ENCODE data around the gene KRT17. TPM values are rescaled to one million over a fixed set of nuclear protein-coding genes. Genes with fewer than 3 reads are reported as not detected.
A peak's percentile ranks its signal among the peaks of the same experiment; 100 is the strongest.
"Not testable (repeated sequence)": the region's sequence is repeated elsewhere in the genome, so short reads cannot be mapped to it uniquely, and the experiment has no call there.

The KRT17 gene
- total and polyA plus RNA-seq, 4 donors, result 0.66 to 1.5 (median 0.69) TPM; not detected in 1

DNA sequence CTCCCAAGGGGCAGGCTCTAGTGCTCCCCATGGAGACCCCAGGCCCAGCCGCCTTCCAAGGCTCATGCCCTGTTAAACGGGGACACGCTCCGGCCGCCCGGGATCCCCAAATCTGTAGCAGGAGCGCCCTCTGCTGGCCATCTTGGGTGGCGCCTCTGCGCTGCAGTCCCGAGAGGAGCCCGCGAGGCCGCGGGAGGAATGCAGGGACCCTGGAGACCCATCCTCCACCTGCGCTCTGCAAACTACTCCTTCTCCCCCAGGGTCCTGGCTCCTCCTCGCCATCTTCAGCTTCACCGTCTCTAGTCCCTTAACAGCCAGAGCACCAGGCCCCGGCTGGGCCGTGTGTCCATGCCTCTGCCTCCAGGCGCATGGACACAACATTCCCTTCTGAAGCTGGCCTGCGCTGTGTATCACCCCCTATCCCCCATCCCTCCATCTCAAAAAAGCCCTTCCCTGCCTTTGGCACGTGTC lies 23.6 kb upstream of the KRT17 start:
- Histone ChIP-seq H3K36me3 (ENCODE audit: control insufficient read depth, insufficient read depth, low read length) (no peaks in the 10 kb centered on the region), H3K4me1 (ENCODE audit: control insufficient read depth, insufficient read depth, low read length) (peaks cover 21% of the 10 kb centered on the region), H3K27ac (ENCODE audit: low read depth, low read length) (no peak overlapping the region), H3K9me3 (ENCODE audit: control insufficient read depth, insufficient read depth, low read length) (no peaks in the 10 kb centered on the region), H3K4me3 (ENCODE audit: low read depth, low read length) (peak overlapping the region; percentile 36), H3K27me3 (ENCODE audit: control insufficient read depth, insufficient read depth, low read length) (no peaks in the 10 kb centered on the region)
- peak; percentile 45 to 92 (median 70) for DNase-seq (ENCODE audit: low read depth in 4 of 6, low spot score in 6 of 6)
- 1% methylated on average over 22 of the region's 22 CpGs for whole genome bisulfite sequencing (ENCODE audit: insufficient coverage)

DNA sequence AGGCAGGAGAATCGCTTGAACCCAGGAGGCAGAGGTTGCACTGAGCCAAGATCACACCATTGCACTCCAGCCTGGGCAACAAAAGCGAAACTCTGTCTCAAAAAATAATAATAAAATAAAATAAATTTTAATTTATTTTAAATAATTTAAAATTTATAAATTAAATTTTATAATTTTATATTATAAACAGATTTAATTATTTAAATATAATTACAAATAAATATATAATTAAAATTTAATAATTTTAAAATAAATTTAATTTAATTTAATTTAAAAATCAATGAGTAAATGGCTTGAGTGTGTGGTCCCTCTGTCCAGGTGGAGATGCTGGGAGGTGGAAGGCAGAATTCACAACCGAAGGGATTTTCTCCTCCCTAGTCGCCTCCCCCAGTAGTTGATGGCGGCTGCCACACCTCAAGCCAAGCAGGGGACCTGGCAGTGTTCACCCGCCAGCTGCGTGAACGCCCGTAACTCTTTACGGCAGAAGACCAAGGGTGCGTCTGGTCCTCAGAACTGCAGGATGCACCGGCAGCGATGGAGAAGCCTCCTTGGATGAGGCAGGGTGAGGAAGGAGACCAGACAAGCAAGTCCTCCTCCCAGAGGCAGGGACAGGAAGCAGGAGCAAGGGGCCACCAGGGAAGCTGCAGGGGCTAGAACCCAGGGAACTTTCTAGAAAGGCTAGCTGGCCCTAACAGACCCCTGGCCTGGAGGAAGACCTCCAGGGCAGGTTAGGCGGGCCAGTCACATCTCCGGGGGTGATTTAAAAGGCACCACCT lies 22.9 kb upstream of the KRT17 start:
- Histone ChIP-seq H3K36me3 (ENCODE audit: control insufficient read depth, insufficient read depth, low read length) (no peaks in the 10 kb centered on the region), H3K4me3 (ENCODE audit: low read depth, low read length) (no peak overlapping the region), H3K4me1 (ENCODE audit: control insufficient read depth, insufficient read depth, low read length) (peaks cover 21% of the 10 kb centered on the region), H3K27me3 (ENCODE audit: control insufficient read depth, insufficient read depth, low read length) (no peaks in the 10 kb centered on the region), H3K27ac (ENCODE audit: low read depth, low read length) (no peak overlapping the region), H3K9me3 (ENCODE audit: control insufficient read depth, insufficient read depth, low read length) (no peaks in the 10 kb centered on the region)
- WGBS (ENCODE audit: insufficient coverage), result 64% methylated on average over 6 of the region's 15 CpGs
- DNase-seq (ENCODE audit: low read depth in 4 of 6, low spot score in 6 of 6), result no peak

DNA sequence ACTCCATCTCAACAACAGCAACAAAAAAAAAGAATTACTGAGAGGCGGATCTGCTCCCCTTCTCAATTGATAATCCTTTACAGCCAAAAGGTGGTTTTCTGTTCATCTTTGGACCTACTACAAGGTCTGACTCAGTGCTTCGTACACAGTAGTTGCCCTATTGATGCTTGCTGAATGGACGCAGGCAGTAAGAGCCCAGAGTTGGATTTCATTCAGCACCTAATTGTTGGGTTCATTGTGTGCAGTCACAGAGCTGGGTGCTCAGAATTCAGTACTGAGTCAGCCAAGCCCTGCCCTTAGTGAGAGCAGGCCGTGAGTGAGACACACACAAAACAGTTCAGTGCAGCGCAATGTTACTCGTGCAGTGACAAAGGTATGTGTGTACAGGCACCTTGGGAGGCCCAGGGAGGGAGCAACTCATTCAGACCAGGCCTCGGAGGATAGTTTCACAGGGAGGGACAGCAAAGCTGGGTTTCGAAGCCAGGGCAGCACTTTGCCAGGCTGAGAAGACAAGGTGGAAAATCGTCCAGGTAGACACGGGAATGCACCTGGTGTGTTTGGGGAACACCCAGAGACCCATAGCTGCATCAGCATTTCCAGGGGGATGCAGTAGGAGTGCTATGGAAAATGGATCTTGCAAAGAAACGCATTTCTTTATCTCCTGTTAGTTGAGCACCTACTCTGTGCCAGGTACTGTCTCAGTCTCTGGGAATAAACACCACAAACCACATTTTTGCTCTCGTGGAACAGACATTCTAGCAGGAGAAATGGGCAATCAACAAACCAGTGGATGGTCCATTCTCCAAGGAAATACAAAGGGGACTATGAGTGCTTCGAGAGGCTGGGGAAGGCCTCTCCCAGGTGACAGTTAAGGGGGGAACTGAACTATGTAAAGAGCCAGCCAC lies 18.1 kb upstream of the KRT17 start:
- Histone ChIP-seq H3K4me3 (ENCODE audit: low read depth, low read length) (no peak overlapping the region), H3K27me3 (ENCODE audit: control insufficient read depth, insufficient read depth, low read length) (no peaks in the 10 kb centered on the region), H3K36me3 (ENCODE audit: control insufficient read depth, insufficient read depth, low read length) (no peaks in the 10 kb centered on the region), H3K4me1 (ENCODE audit: control insufficient read depth, insufficient read depth, low read length) (peaks cover 3% of the 10 kb centered on the region), H3K9me3 (ENCODE audit: control insufficient read depth, insufficient read depth, low read length) (no peaks in the 10 kb centered on the region), H3K27ac (ENCODE audit: low read depth, low read length) (no peak overlapping the region)
- DNase-seq (ENCODE audit: low read depth in 4 of 6, low spot score in 6 of 6), result no peak
- WGBS (ENCODE audit: insufficient coverage), result 82% methylated on average over 12 of the region's 13 CpGs

DNA sequence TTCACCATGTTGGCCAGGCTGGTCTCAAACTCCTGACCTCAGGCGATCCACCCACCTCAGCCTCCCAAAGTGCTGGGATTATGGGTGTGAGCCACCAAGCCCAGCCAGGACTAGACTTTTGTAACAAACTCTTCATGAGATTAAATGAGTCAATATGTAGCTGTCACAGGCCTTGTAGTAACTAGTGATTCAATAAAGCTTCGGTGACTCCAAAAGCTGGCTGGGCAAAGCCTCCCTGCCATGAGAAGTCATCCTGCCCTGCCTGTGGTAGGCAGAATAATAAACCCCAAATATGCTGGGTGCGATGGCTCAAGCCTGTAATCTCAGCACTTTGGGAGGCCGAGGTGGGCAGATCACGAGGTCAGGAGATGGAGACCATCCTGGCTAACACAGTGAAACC lies 16.2 kb upstream of the KRT17 start:
- H3K27me3 ChIP-seq (ENCODE audit: control insufficient read depth, insufficient read depth, low read length); H3K4me3 ChIP-seq (ENCODE audit: low read depth, low read length); DNase-seq (ENCODE audit: low read depth in 4 of 6, low spot score in 6 of 6); H3K9me3 ChIP-seq (ENCODE audit: control insufficient read depth, insufficient read depth, low read length); H3K36me3 ChIP-seq (ENCODE audit: control insufficient read depth, insufficient read depth, low read length); H3K27ac ChIP-seq (ENCODE audit: low read depth, low read length): not testable (repeated sequence)
- 100% methylated on average over 1 of the region's 5 CpGs for WGBS (ENCODE audit: insufficient coverage)
- H3K4me1 ChIP-seq (ENCODE audit: control insufficient read depth, insufficient read depth, low read length), result peaks cover 14% of the 10 kb centered on the region

DNA sequence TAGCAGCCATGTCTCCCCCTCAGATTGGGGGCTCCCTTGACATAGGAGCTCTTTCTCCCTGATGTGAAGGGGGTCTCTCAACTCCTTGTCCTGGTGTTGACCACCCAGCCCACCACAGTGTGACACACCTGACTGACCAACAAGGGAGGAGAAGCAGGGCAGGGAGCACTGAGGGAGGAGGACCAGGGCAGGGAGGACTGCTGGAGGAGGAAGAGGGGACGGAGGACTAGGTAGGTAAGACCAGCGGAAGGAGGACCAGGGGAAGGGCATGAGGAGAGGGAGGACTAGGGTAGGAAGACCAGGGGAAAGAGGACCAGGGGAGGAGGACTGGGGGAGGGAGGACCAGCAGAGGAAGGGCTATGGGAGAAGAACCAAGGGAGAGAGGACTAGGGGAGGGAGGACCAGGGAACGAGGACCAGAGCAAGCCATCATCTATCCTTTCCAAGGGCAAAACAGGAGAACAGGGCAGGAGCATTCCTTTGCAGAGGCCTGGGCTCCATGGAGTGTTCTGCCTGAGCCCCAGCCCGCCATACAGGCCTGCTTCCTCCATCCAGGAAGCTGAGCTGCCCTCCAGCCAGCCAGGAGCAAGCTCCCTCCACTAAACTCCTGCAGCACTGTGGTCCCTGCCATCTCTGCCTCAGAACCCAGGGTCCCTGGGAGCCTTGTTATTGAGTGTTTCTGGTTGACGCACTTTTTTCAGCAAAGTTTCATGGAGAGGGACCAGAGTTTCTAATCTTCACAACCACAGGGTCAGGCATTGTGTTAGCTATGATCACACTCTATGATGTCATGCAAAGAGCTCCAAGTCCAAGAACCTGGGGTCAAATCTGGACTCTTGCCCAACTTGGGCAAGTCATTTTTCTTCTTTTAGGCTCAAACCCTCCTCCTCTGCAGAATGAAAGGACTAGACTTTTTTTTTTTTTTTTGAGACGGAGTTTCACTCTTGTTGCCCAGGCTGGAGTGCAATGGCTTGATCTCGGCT lies 15.4 kb upstream of the KRT17 start:
- H3K4me3 ChIP-seq (ENCODE audit: low read depth, low read length), result no peak overlapping the region
- no peaks in the 10 kb centered on the region for H3K27me3 ChIP-seq (ENCODE audit: control insufficient read depth, insufficient read depth, low read length)
- H3K9me3 ChIP-seq (ENCODE audit: control insufficient read depth, insufficient read depth, low read length), result no peaks in the 10 kb centered on the region
- peaks cover 22% of the 10 kb centered on the region for H3K4me1 ChIP-seq (ENCODE audit: control insufficient read depth, insufficient read depth, low read length)
- H3K27ac ChIP-seq (ENCODE audit: low read depth, low read length), result no peak overlapping the region
- DNase-seq (ENCODE audit: low read depth in 4 of 6, low spot score in 6 of 6), result no peak
- WGBS (ENCODE audit: insufficient coverage), result 81% methylated on average over 5 of the region's 7 CpGs
- H3K36me3 ChIP-seq (ENCODE audit: control insufficient read depth, insufficient read depth, low read length), result no peaks in the 10 kb centered on the region

DNA sequence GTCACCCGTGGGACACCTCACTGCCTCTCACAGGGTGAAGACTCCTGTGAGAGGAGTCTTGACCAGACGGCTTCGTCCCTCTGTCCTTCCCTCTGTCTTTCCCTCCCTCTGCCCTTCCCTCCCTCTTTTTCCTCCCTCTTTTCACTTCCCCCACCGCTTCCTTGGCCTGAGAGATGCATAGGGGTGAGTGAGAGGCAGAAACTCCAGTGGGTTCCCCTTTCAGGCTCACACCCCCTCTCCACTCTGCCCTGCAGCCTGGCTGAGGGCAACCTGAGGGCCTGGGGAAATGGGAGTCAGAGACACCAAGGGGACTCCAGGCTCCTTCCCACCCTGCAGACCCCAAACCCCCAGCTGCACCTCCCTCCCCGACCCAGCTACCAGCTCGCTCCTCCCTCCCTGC lies 14.6 kb upstream of the KRT17 start:
- Histone ChIP-seq H3K4me1 (ENCODE audit: control insufficient read depth, insufficient read depth, low read length) (peaks cover 24% of the 10 kb centered on the region), H3K27me3 (ENCODE audit: control insufficient read depth, insufficient read depth, low read length) (no peaks in the 10 kb centered on the region), H3K36me3 (ENCODE audit: control insufficient read depth, insufficient read depth, low read length) (no peaks in the 10 kb centered on the region), H3K27ac (ENCODE audit: low read depth, low read length) (no peak overlapping the region), H3K4me3 (ENCODE audit: low read depth, low read length) (no peak overlapping the region), H3K9me3 (ENCODE audit: control insufficient read depth, insufficient read depth, low read length) (no peaks in the 10 kb centered on the region)
- WGBS (ENCODE audit: insufficient coverage), result 65% methylated on average over 2 of the region's 6 CpGs
- no peak for DNase-seq (ENCODE audit: low read depth in 4 of 6, low spot score in 6 of 6)

DNA sequence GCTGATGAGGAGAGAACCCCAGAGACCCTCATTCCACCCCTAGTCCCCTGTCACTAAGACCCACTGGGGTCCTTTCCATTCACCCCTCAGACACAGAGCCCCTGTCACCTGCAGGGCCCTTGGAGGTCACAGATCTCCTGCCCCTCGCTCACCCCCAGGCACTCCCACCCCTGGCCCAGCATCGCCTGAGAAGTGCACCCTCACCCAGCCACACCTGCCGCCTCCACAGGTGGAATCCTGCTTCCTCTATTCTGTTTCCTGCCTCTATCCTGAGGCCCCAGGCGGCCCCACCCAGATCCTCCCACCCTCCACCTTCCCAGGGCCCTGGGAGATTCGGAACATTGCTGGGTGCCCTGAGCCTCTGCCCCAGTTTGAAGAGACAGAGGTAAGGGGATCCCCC lies 13.8 kb upstream of the KRT17 start:
- WGBS (ENCODE audit: insufficient coverage), result 85% methylated on average over 3 of the region's 5 CpGs
- H3K4me1 ChIP-seq (ENCODE audit: control insufficient read depth, insufficient read depth, low read length), result peaks cover 24% of the 10 kb centered on the region
- no peak overlapping the region for H3K27ac ChIP-seq (ENCODE audit: low read depth, low read length)

DNA sequence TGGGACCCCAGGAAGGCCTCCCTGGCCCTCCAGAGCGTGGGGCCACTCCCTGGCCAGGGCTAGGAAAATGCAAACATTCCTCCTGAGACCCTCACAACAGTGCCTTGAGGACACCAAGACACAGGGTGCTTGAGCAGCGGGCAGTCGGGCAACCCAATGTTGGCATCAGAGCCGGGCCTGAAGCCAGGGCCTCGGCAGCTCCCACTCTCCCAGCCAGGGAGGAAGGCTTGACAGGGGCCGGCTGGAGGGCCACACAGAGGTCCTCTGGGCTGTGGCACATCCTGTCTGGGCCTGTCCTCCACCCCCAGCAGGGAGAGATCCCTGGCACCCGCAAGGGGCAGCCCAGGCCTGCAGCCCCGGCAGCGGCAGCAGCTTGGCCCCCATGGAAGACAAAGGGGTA lies 12.3 kb upstream of the KRT17 start:
- H3K4me3 ChIP-seq (ENCODE audit: low read depth, low read length), result no peak overlapping the region
- no peaks in the 10 kb centered on the region for H3K27me3 ChIP-seq (ENCODE audit: control insufficient read depth, insufficient read depth, low read length)
- DNase-seq (ENCODE audit: low read depth in 4 of 6, low spot score in 6 of 6), result no peak
- WGBS (ENCODE audit: insufficient coverage), result 57% methylated on average over 7 of the region's 9 CpGs
- H3K36me3 ChIP-seq (ENCODE audit: control insufficient read depth, insufficient read depth, low read length), result peaks cover 2% of the 10 kb centered on the region
- no peak overlapping the region for H3K27ac ChIP-seq (ENCODE audit: low read depth, low read length)
- H3K4me1 ChIP-seq (ENCODE audit: control insufficient read depth, insufficient read depth, low read length), result peaks cover 24% of the 10 kb centered on the region
- H3K9me3 ChIP-seq (ENCODE audit: control insufficient read depth, insufficient read depth, low read length), result no peaks in the 10 kb centered on the region

More for the DNA sequence above, 13.8 kb upstream of the KRT17 start:
- no peaks in the 10 kb centered on the region for H3K9me3 ChIP-seq (ENCODE audit: control insufficient read depth, insufficient read depth, low read length)
- DNase-seq (ENCODE audit: low read depth in 4 of 6, low spot score in 6 of 6), result no peak
- peaks cover 2% of the 10 kb centered on the region for H3K36me3 ChIP-seq (ENCODE audit: control insufficient read depth, insufficient read depth, low read length)
- no peak overlapping the region for H3K4me3 ChIP-seq (ENCODE audit: low read depth, low read length)
- no peaks in the 10 kb centered on the region for H3K27me3 ChIP-seq (ENCODE audit: control insufficient read depth, insufficient read depth, low read length)
